Panc1 (cell line): Measurements from ENCODE around the gene PTGR1.

Experiments used
- CTCF ChIP-seq: fragments of 450-650 bp; IDR thresholded peaks from 2 replicates; pipeline ENCODE4 v1.5.1; 2017; ENCODE audit warnings: mild to moderate bottlenecking
- SIN3A ChIP-seq: IDR thresholded peaks from 2 replicates; pipeline ENCODE4 v1.6.1; 2012; ENCODE audit warnings: low read depth, mild to moderate bottlenecking, low read length, moderate library complexity, borderline replicate concordance; ENCODE audit not compliant: insufficient read depth

GRCh38 chr9:111628411-111628810 is 29.0 kb upstream of the PTGR1 start:
- TF ChIP-seq CTCF (no peak), SIN3A (no peak)
